Measurements from ENCODE around the gene C16orf92.

Gene C16orf92

DNA sequence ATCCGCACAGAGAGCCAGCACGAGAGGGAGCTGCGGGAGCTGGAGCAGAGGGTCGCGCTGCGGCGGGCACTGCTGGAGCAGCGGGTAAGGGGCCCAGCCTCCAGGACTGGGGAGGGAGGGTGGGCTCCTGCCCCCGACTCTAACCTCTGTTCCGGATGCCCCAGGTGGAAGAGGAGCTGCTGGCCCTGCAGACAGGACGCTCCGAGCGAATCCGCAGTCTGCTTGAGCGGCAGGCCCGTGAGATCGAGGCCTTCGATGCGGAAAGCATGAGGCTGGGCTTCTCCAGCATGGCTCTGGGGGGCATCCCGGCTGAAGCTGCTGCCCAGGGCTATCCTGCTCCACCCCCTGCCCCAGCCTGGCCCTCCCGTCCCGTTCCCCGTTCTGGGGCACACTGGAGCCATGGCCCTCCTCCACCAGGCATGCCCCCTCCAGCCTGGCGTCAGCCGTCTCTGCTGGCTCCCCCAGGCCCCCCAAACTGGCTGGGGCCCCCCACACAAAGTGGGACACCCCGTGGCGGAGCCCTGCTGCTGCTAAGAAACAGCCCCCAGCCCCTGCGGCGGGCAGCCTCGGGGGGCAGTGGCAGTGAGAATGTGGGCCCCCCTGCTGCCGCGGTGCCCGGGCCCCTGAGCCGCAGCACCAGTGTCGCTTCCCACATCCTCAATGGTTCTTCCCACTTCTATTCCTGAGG lies 32.0 kb upstream of the C16orf92 start:
- no peak for FAIRE-seq
- TF ChIP-seq TAF1 (IDR thresholded peaks at IDR 0.05; ENCODE audit: borderline replicate concordance, low read depth, low read length) (no peak), POLR2A (IDR thresholded peaks at IDR 0.05; ENCODE audit: low read depth, low read length) (no peak), POLR2AphosphoS5 (IDR thresholded peaks at IDR 0.05; ENCODE audit: low read depth, low read length) (no peak)
- no peak for DNase-seq (ENCODE audit: insufficient read length)

DNA sequence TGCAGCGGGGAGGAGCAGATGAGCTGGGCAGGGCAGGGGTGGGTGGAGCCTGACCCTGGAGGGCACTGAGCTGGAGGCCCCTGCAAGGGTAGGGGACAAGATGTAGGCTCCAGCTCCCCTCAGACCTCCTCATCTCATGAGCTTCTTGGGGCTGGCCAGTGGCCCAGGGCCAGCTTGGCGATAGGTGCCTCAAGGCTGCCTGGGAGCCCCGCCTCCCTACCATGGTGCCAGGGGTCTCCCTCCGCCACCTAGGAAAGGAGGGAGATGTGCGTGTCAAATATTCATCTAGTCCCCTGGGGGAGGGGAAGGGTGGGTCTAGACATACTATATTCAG lies 31.5 kb upstream of the C16orf92 start:
- no peak for FAIRE-seq
- DNase-seq (ENCODE audit: insufficient read length): no peak
- TF ChIP-seq TAF1 (IDR thresholded peaks at IDR 0.05; ENCODE audit: borderline replicate concordance, low read depth, low read length) (no peak), POLR2A (IDR thresholded peaks at IDR 0.05; ENCODE audit: low read depth, low read length) (0 out of 2 replicates have a peak, but pooled peaks have one; percentile 28)

DNA sequence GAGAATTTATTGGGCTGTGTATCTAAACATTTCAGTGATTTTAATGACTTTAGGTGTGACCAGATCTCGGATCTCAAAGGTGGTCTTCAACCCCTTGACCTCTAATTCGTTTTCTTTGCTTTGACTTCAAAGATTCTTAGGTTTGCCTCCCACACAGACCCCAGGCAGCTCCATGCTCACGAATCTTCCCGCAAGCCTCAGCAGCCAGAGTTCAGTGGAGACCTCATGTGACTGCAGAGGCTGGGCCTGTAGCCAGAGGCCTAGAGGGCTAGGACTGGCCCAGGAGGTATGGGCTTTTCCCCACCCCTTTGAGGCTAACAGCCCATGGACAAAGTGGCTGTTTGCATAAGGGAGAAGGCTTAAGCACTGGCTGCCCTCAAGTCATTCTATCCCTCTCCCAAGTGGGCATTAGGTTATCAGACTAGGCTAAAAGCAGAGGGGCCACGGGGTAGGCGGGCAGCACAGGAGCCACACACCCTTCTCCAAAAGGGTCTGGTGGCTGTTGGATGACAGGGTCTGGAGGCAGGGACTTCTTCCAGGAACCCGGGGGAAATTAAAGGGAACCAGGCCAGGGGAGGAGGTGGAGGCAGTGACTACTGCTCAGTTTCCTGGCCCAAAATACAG lies 30.5 kb upstream of the C16orf92 start:
- FAIRE-seq: no peak
- DNase-seq (ENCODE audit: insufficient read length): no peak
- TF ChIP-seq POLR2A (IDR thresholded peaks at IDR 0.05; ENCODE audit: low read depth, low read length): no peak
- no peak for TF ChIP-seq POLR2AphosphoS5 (IDR thresholded peaks at IDR 0.05; ENCODE audit: low read depth, low read length)
- TF ChIP-seq TAF1 (IDR thresholded peaks at IDR 0.05; ENCODE audit: borderline replicate concordance, low read depth, low read length): no peak

DNA sequence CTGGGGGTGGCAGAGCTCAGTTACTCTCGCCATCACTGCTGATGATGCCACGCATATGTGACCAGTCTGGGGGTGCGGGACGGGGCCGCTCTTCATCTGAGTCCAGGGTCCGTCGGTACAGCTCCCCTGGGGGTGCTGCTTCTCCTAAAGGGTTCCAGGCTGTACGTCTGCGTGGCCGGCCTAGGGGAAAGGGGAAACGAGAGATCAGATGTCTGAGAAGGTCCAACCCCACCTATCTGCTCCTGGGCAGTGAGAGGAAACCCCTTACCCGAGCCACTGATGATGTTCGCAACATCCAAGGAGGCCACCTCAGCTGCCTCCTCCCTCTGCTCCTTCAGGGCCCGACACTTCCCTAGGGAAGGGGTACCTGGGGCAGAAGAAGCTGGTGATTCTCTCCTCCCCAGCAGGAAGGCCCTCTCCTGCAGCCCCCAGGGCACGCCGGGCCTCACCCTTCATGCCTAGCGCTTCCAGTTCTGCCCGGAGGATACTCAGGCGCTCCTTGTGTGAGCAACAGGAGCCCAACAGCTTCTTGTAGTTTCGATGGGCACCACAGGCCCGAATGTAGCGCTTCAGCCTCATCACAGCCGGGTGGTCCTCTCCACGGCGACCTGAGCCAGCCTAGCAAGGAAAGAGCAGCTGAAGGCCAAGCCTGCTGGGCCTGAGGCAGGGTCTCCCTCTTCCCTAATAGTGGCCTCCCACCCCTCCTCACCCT lies 29.7 kb upstream of the C16orf92 start:
- no peak; the same call in 1 of the 2 replicates for TF ChIP-seq POLR2A (IDR thresholded peaks at IDR 0.05; ENCODE audit: low read depth, low read length)
- no peak for TF ChIP-seq TAF1 (IDR thresholded peaks at IDR 0.05; ENCODE audit: borderline replicate concordance, low read depth, low read length)
- no peak for TF ChIP-seq POLR2AphosphoS5 (IDR thresholded peaks at IDR 0.05; ENCODE audit: low read depth, low read length)
- no peak for FAIRE-seq

DNA sequence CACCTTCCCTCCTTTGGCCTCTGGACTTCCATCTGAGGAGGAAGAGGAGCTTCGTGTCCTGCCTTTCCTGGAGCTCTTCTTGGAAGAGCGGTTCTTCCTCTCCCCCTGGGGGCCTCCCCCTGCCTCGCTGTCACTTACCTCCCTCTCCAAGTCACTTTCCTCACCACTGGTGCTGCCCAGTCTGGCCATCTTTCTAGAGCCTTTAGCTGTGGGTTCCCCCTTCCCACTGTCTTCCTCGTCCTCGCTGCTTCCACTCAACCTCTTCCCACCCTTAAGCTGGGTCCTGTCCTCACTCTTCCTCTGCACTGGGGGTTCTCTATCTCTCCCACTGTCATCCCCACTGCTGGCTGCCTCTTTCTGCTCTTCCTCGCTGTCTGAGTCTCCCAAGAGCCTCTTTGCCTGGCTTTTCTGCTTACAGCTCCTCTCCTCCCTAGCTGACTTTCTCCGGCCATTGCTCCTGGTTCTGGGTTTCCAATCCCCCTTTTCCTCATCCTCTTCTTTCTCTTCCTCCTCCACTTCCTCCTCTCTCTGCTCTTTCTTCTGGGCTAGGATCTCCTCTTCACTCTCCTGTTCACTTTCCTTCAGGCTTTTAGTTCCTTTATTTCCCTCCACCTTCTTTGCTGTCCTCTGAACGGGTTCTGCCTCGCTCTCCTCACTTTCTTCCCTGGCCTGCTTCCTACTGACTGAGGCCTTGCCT lies 28.9 kb upstream of the C16orf92 start:
- no peak for FAIRE-seq
- no peak for DNase-seq (ENCODE audit: insufficient read length)
- TF ChIP-seq TAF1 (IDR thresholded peaks at IDR 0.05; ENCODE audit: borderline replicate concordance, low read depth, low read length) (no peak), POLR2AphosphoS5 (IDR thresholded peaks at IDR 0.05; ENCODE audit: low read depth, low read length) (no peak), POLR2A (IDR thresholded peaks at IDR 0.05; ENCODE audit: low read depth, low read length) (no peak)

More for the DNA sequence above, 29.7 kb upstream of the C16orf92 start:
- DNase-seq (ENCODE audit: insufficient read length): no peak

DNA sequence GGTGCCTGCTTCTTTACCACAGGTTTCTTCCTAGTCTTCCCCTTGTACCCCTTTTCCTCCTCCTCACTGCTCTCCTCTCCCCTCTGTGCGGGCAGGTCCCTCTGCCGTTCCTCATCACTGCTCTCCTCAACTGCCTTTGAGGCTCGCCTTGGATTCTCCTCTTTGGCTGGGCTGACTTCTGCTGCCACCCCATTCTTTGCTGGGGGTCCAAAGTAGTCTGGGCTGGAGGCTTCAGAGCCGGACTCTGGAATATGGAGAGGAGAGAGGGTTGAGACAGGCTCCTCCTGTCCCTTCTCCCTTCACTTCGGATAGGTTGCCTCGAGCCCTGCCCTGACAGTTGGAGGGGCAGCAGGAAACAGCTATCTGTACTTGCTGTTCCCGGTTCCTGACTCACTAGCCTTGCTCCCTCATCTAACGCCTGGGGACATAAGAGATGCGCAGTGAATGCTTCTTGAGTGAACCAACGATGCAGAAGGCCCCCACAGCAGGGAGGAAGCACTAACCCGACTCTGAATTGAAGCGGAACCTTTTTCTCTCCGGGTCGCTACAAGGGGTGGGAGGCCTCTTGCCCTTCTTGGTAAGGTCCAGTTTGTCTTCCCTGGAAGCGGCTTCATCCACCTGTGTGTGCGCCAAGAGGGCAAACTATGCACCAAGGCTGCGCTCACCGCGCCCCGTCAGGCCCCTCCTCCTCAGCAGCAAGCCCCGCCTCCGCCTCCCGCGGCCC lies 28.2 kb upstream of the C16orf92 start:
- FAIRE-seq: no peak
- no peak for TF ChIP-seq TAF1 (IDR thresholded peaks at IDR 0.05; ENCODE audit: borderline replicate concordance, low read depth, low read length)
- TF ChIP-seq POLR2A (IDR thresholded peaks at IDR 0.05; ENCODE audit: low read depth, low read length): no peak
- no peak for TF ChIP-seq POLR2AphosphoS5 (IDR thresholded peaks at IDR 0.05; ENCODE audit: low read depth, low read length)
- no peak for DNase-seq (ENCODE audit: insufficient read length)

DNA sequence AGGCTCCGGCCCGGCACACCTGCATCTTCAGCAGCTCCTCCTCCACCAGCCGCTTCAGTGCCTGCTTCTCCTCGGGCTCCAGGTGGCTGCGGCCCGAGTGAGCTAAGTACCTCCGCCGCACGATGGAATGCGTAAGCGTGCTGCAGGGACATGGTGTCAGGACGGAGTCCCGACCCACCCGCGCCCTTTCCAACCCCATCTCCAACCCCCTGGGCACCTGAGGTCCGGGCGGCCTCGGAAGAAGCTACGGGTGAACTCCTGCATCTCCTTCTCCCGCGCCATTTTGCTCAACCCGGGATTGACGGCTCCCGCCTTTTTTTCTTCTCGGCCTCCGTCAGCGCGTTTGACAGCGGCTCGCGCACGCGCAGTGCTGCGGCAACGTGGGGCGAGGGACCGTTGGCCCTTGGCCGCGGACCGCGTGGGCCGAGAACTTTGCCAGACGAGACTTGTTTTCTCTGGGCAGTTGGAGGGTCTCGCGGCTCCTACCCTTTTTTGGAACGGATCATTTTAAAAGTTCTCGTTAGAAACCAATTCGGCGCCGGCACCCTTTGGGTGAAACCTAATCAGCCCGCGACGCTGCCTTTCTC lies 27.6 kb upstream of the C16orf92 start, which contains the start of gene HIRIP3:
TSS of gene HIRIP3 (minus strand) at position 294 of the 587 bp plus-strand sequence. CDS start at position 282, 12 bp downstream.
- peak; percentile 84 for TF ChIP-seq TAF1 (IDR thresholded peaks at IDR 0.05; ENCODE audit: borderline replicate concordance, low read depth, low read length)
- TF ChIP-seq POLR2AphosphoS5 (IDR thresholded peaks at IDR 0.05; ENCODE audit: low read depth, low read length): peak; percentile 59
- peak; percentile 55; the same call in 1 of the 2 replicates for TF ChIP-seq POLR2A (IDR thresholded peaks at IDR 0.05; ENCODE audit: low read depth, low read length)
- DNase-seq (ENCODE audit: insufficient read length): peak; percentile 91
- FAIRE-seq: no peak

DNA sequence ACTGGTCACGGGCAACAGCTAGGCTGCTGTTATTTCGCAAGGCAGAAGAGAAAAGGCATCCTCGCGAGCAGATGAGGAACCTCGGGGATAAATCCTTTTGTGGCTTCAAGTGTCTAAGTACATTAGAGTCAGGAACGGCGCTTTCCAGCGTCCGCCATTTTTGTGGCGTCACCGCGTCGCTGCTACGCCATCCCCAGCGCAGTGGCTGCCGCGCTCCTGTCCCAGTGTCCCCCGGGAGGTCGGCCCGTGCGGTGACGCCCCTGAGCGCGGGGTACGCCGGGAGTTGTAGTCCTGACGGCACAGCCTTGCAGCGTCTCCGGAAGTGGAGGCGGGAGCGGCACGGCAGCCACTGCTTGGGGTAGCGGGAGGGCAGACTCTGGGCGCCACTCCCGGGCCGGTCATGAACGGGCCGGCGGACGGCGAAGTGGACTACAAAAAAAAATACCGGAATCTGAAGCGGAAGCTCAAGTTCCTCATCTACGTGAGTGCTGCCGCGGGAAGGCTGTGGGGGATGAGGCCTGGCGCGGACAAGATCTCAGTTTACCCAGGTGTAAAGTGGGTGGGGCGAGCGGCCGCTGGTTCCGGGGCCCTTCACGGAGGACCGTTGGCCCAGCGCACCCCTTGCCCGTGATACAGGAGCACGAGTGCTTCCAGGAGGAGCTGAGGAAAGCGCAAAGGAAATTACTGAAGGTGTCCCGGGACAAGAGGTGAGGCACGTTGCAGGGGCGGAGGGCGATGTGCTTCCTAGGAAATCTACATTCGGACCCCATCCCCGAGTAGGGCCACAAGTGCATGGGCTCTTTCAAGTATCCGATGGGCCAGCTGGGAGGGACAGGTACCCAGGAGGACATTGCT lies 26.9 kb upstream of the C16orf92 start, which contains the start of gene INO80E:
TSS of gene INO80E (plus strand) at position 331 of the 855 bp plus-strand sequence. CDS start at position 401, 70 bp downstream.
- DNase-seq (ENCODE audit: insufficient read length) (peak; percentile 100), FAIRE-seq (peak; percentile 99)
- TF ChIP-seq POLR2AphosphoS5 (IDR thresholded peaks at IDR 0.05; ENCODE audit: low read depth, low read length) (0 out of 2 replicates have a peak, but pooled peaks have one; percentile 43), POLR2A (IDR thresholded peaks at IDR 0.05; ENCODE audit: low read depth, low read length) (peak; percentile 71; the same call in 1 of the 2 replicates), TAF1 (IDR thresholded peaks at IDR 0.05; ENCODE audit: borderline replicate concordance, low read depth, low read length) (0 out of 2 replicates have a peak, but pooled peaks have one; percentile 55)

DNA sequence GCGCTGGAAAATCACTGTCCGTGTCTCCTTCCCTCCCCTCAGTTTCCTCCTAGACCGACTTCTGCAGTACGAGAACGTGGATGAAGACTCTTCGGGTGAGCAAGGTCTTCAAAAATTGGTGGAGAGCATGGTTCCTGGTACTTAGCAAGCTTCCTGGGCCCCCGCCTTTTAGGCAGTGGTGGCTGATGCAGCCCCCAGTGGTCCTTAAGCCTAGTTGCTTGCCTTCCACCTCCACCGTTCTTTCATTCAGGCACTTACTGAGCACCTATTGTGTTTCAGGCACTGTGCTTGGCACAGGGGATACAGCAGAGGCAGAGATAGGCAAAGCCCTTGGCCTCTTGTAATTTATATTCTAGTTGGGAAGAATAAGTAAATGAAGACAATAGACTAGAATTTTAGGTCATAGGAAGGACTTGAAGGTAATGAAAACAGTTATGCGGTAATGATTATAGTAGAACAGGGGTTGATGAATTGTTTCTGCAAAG lies 26.2 kb upstream of the C16orf92 start:
- DNase-seq (ENCODE audit: insufficient read length) (no peak), FAIRE-seq (peak; percentile 24)
- TF ChIP-seq POLR2A (IDR thresholded peaks at IDR 0.05; ENCODE audit: low read depth, low read length) (no peak), POLR2AphosphoS5 (IDR thresholded peaks at IDR 0.05; ENCODE audit: low read depth, low read length) (no peak), TAF1 (IDR thresholded peaks at IDR 0.05; ENCODE audit: borderline replicate concordance, low read depth, low read length) (no peak)

Data from GM12892 (cell line).